IPS-18a (cell line): ENCODE measurements around the gene PSG2.
"Not testable (repeated sequence)": the region's sequence is repeated elsewhere in the genome, so short reads cannot be mapped to it uniquely, and the experiment has no call there.

Experiments used
- H3K27ac ChIP-seq: one replicate; pipeline ENCODE4 v1.5.1; 2013; ENCODE audit warnings: low read length
- H3K27me3 ChIP-seq: one replicate; pipeline ENCODE4 v1.6.1; 2013; ENCODE audit warnings: mild to moderate bottlenecking, low read length; ENCODE audit not compliant: control insufficient read depth, insufficient read depth
- H3K36me3 ChIP-seq: one replicate; pipeline ENCODE4 v1.6.1; 2013; ENCODE audit warnings: low read depth, low read length; ENCODE audit not compliant: control insufficient read depth
- H3K4me1 ChIP-seq: one replicate; pipeline ENCODE4 v1.6.1; 2013; ENCODE audit warnings: low read depth, low read length; ENCODE audit not compliant: control insufficient read depth
- H3K4me3 ChIP-seq: one replicate; pipeline ENCODE4 v1.5.1; 2013; ENCODE audit warnings: low read length
- H3K9ac ChIP-seq: one replicate; pipeline ENCODE4 v1.6.1; 2013; ENCODE audit warnings: mild to moderate bottlenecking, low read length, moderate library complexity
- H3K9me3 ChIP-seq: one replicate; pipeline ENCODE4 v1.6.1; 2013; ENCODE audit warnings: low read depth, low read length; ENCODE audit not compliant: control insufficient read depth

PSG2 gene

GRCh38 chr19:43022098-43022497 is 60.4 kb downstream of the PSG2 start:
- not testable (repeated sequence) for H3K36me3 ChIP-seq, H3K27me3 ChIP-seq, H3K9ac ChIP-seq, H3K4me3 ChIP-seq, H3K9me3 ChIP-seq, H3K4me1 ChIP-seq, H3K27ac ChIP-seq

GRCh38 chr19:43021629-43022028 is 60.9 kb downstream of the PSG2 start:
- not testable (repeated sequence) for H3K9me3 ChIP-seq, H3K9ac ChIP-seq, H3K27ac ChIP-seq

DNA sequence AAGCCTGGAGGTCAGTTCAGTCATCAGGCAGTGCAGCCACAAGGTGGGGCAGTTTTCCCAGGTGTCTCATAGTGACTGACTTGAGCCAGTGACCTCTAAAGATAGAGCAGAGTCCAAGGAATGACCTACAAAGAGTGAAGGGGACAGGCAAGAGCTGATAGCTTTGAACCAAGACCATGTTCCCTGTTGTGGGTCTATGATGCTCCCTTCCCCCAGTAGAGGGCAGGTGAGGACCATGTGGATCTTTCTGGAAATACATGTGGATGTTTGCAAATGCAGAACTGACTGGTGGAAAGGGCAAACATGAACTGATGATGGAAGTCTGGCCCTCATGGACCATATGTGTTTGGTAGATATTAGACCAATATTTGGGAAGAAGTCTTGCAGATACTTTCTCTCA is 62.9 kb downstream of the PSG2 start:
- not testable (repeated sequence) for H3K4me3 ChIP-seq, H3K36me3 ChIP-seq, H3K27ac ChIP-seq, H3K9ac ChIP-seq, H3K27me3 ChIP-seq, H3K4me1 ChIP-seq, H3K9me3 ChIP-seq

More at GRCh38 chr19:43021629-43022028, 60.9 kb downstream of the PSG2 start:
- H3K36me3 ChIP-seq, H3K4me1 ChIP-seq, H3K27me3 ChIP-seq, H3K4me3 ChIP-seq: not testable (repeated sequence)
